H1 (cell line): Measurements from ENCODE around the gene DBNDD2. TPM values are rescaled to one million over a fixed set of nuclear protein-coding genes. Genes with fewer than 3 reads are reported as not detected.

Source experiments
- CTCF ChIA-PET: fragments of 300-600 bp; sonication (Branson Sonifier 250); formaldehyde crosslinking; loops from one replicate; lab custom pipeline; 2021; ENCODE audit not compliant: partially characterized antibody; lab: Charles Lee
- POLR2A ChIA-PET: fragments of 300-600 bp; sonication (Branson Sonifier 250); formaldehyde crosslinking; loops from one replicate; lab custom pipeline; 2021; ENCODE audit warnings: inconsistent platforms; ENCODE audit not compliant: partially characterized antibody; lab: Charles Lee
- DNase-seq, 2 experiments: peaks; one replicate each; pipeline versions ENCODE4 v3.0.0 to v3.0.0-alpha.2; 2010 to 2022; ENCODE audit warnings: low spot score in 2 of 2, low read depth in 1 of 2, mixed read lengths in 1 of 2
- FAIRE-seq: peaks from 2 replicates; lab custom pipeline; 2011; peaks lifted over from hg19 to GRCh38; lab: Jason Lieb, UNC
- H2AFZ ChIP-seq: 2 replicates; pipeline ENCODE4 v1.8.1; 2012; ENCODE audit warnings: low read length, inconsistent platforms
- H2AK5ac ChIP-seq: 2 replicates; pipeline ENCODE4 v1.6.1; 2013; ENCODE audit warnings: low read depth, low read length
- H2BK120ac ChIP-seq: replicated peaks from 2 replicates; pipeline ENCODE3; 2013; ENCODE audit warnings: low read depth, low read length, inconsistent platforms
- H2BK12ac ChIP-seq: 2 replicates; pipeline ENCODE4 v1.6.1; 2013; ENCODE audit warnings: low read depth, low read length
- H2BK15ac ChIP-seq: 2 replicates; pipeline ENCODE4 v1.6.1; 2013; ENCODE audit warnings: low read length
- H2BK20ac ChIP-seq: 2 replicates; pipeline ENCODE4 v1.6.1; 2013; ENCODE audit warnings: low read length
- H2BK5ac ChIP-seq: 2 replicates; pipeline ENCODE4 v1.6.1; 2013; ENCODE audit warnings: low read depth, low read length
- H3K14ac ChIP-seq: 2 replicates; pipeline ENCODE4 v1.6.1; 2013; ENCODE audit warnings: inconsistent platforms; ENCODE audit not compliant: insufficient read length
- H3K18ac ChIP-seq: 2 replicates; pipeline ENCODE4 v1.6.1; 2013; ENCODE audit warnings: low read length; ENCODE audit errors: extremely low read depth
- H3K23ac ChIP-seq: 2 replicates; pipeline ENCODE4 v1.6.1; 2013; ENCODE audit warnings: inconsistent platforms; ENCODE audit not compliant: insufficient read length
- H3K23me2 ChIP-seq: 2 replicates; pipeline ENCODE4 v1.6.1; 2013; ENCODE audit warnings: low read depth, low read length
- H3K27ac ChIP-seq: 2 replicates; pipeline ENCODE4 v1.6.1; 2011; ENCODE audit warnings: low read depth, low read length, inconsistent platforms
- H3K27me3 ChIP-seq, 4 experiments: replicated peaks in 1 of 4; 1 replicate in 1 of 4; 2 replicates in 3 of 4; pipeline versions ENCODE4 v1.6.1 to v1.8.1; 2011 to 2013; ENCODE audit warnings: low read length in 3 of 4, mild to moderate bottlenecking in 3 of 4, inconsistent platforms in 2 of 4, mixed read lengths in 2 of 4, moderate library complexity in 1 of 4; ENCODE audit not compliant: control insufficient read depth in 3 of 4, insufficient read depth in 3 of 4; ENCODE audit errors: extremely low read depth in 1 of 4
- H3K36me3 ChIP-seq, 4 experiments: 2 replicates each; pipeline versions ENCODE4 v1.6.1 to v1.8.1; 2011 to 2013; ENCODE audit warnings: mild to moderate bottlenecking in 4 of 4, low read length in 3 of 4, moderate library complexity in 2 of 4, control low read depth in 1 of 4, inconsistent platforms in 1 of 4; ENCODE audit not compliant: insufficient read depth in 4 of 4, control insufficient read depth in 2 of 4
- H3K4ac ChIP-seq: replicated peaks from 2 replicates; pipeline ENCODE3; 2013; ENCODE audit warnings: low read length, low read depth, mixed read lengths, inconsistent platforms; ENCODE audit not compliant: insufficient read length
- H3K4me1 ChIP-seq, 4 experiments: replicated peaks in 1 of 4; 1 replicate in 1 of 4; 2 replicates in 3 of 4; pipeline versions ENCODE4 v1.6.1 to v1.8.1; 2011 to 2013; ENCODE audit warnings: low read length in 3 of 4, inconsistent platforms in 2 of 4, mixed read lengths in 1 of 4; ENCODE audit not compliant: insufficient read depth in 4 of 4, control insufficient read depth in 3 of 4
- H3K4me2 ChIP-seq, 2 experiments: 2 replicates each; pipeline versions ENCODE4 v1.6.1 to v1.8.1; 2011 to 2013; ENCODE audit warnings: low read depth in 2 of 2, low read length in 2 of 2, control low read depth in 1 of 2, inconsistent platforms in 1 of 2, mild to moderate bottlenecking in 1 of 2; ENCODE audit not compliant: insufficient read depth in 1 of 2
- H3K4me3 ChIP-seq, 4 experiments: fragments of 200-600, 300-600 bp in 1 of 4; sonication (generic), shearing (Covaris generic), sonication (Bioruptor Twin) in 1 of 4; 2 replicates each; pipeline versions ENCODE4 v1.5.1 to v1.8.1; 2011 to 2016; ENCODE audit warnings: low read length in 4 of 4, low read depth in 3 of 4, control low read depth in 2 of 4, inconsistent platforms in 2 of 4, mild to moderate bottlenecking in 2 of 4, mixed read lengths in 1 of 4, moderate library complexity in 1 of 4; ENCODE audit not compliant: insufficient read depth in 2 of 4; ENCODE audit errors: extremely low read depth in 1 of 4
- H3K56ac ChIP-seq: replicated peaks from 2 replicates; pipeline ENCODE3; 2013; ENCODE audit warnings: low read depth, mild to moderate bottlenecking, mixed read lengths, low read length, inconsistent platforms; ENCODE audit not compliant: insufficient read length
- H3K79me1 ChIP-seq: 2 replicates; pipeline ENCODE4 v1.6.1; 2013; ENCODE audit warnings: low read depth, low read length, control low read depth
- H3K79me2 ChIP-seq, 2 experiments: 2 replicates each; pipeline versions ENCODE4 v1.6.1 to v1.8.1; 2012 to 2013; ENCODE audit warnings: low read length in 2 of 2, mild to moderate bottlenecking in 2 of 2, inconsistent platforms in 1 of 2; ENCODE audit not compliant: insufficient read depth in 2 of 2, control insufficient read depth in 1 of 2
- H3K9ac ChIP-seq, 4 experiments: replicated peaks in 1 of 4; 1 replicate in 1 of 4; 2 replicates in 3 of 4; pipeline versions ENCODE4 v1.6.1 to v1.8.1; 2011 to 2013; ENCODE audit warnings: low read depth in 3 of 4, low read length in 3 of 4, control low read depth in 2 of 4, mild to moderate bottlenecking in 2 of 4, moderate library complexity in 2 of 4, inconsistent platforms in 1 of 4; ENCODE audit errors: extremely low read depth in 1 of 4
- H3K9me3 ChIP-seq, 2 experiments: 2 replicates each; pipeline versions ENCODE4 v1.6.1 to v1.8.1; 2012 to 2013; ENCODE audit warnings: mild to moderate bottlenecking in 2 of 2, moderate library complexity in 2 of 2, control low read depth in 1 of 2, inconsistent platforms in 1 of 2, low read depth in 1 of 2, low read length in 1 of 2, mixed read lengths in 1 of 2; ENCODE audit not compliant: insufficient read depth in 2 of 2
- H4K20me1 ChIP-seq, 2 experiments: replicated peaks in 1 of 2; 2 replicates each; pipeline versions ENCODE3 to v1.8.1; 2011 to 2013; ENCODE audit warnings: inconsistent platforms in 2 of 2, low read length in 2 of 2, mild to moderate bottlenecking in 1 of 2; ENCODE audit not compliant: insufficient read depth in 2 of 2, control insufficient read depth in 1 of 2
- H4K5ac ChIP-seq: 2 replicates; pipeline ENCODE4 v1.6.1; 2013; ENCODE audit warnings: low read length, low read depth, mixed read lengths, inconsistent platforms; ENCODE audit not compliant: insufficient read length
- H4K8ac ChIP-seq: 2 replicates; pipeline ENCODE4 v1.8.0; 2013; ENCODE audit warnings: mild to moderate bottlenecking, moderate library complexity, low read length, inconsistent platforms; ENCODE audit not compliant: insufficient read depth; ENCODE audit errors: extremely low read depth
- H4K91ac ChIP-seq: replicated peaks from 2 replicates; pipeline ENCODE3; 2013; ENCODE audit warnings: low read length, mixed read lengths, inconsistent platforms; ENCODE audit not compliant: insufficient read length
- EZH2 ChIP-seq: fragments of 200-600 bp; sonication (generic); IDR thresholded peaks from 2 replicates; pipeline ENCODE4 v1.7.1; 2012; ENCODE audit warnings: low read depth, mild to moderate bottlenecking, moderate library complexity, low read length, inconsistent platforms; ENCODE audit not compliant: severe bottlenecking
- TEAD4 ChIP-seq: IDR thresholded peaks from 2 replicates; pipeline ENCODE4 v1.6.1; 2012; ENCODE audit warnings: low read depth, low read length, inconsistent platforms, mixed read lengths
- WGBS, 2 experiments: shearing (Covaris generic) in 1 of 2; methylation state at CpG; one replicate each; pipeline versions ENCODE4 v1.1.6 to v1.1.7; 2013 to 2015; ENCODE audit warnings: low lambda C conversion rate in 2 of 2, mixed read lengths in 2 of 2, inconsistent platforms in 1 of 2, low coverage in 1 of 2, missing lambda C conversion rate in 1 of 2; ENCODE audit not compliant: insufficient replicate concordance in 2 of 2, insufficient coverage in 1 of 2, insufficient read length in 1 of 2; ENCODE audit errors: extremely low coverage in 1 of 2, missing lambda C conversion rate in 1 of 2; 5-methylcytosine and 5-hydroxymethylcytosine counted together
- polyA plus RNA-seq, 7 experiments: library from polyadenylated mRNA; depleted of rRNA in 3 of 7; stranded (reverse) in 5 of 7; unstranded in 2 of 7; fragments of >200 nt in 5 of 7; fragments of 200-250 nt in 2 of 7; gene quantifications; 1 replicate in 5 of 7; 2 replicates in 1 of 7; 4 replicates in 1 of 7; pipeline versions ENCODE4 v1.2.1 to v1.2.3, GENCODE V29; 2011 to 2013; ENCODE audit warnings: missing spikeins in 2 of 7, mixed read lengths in 2 of 7
- total RNA-seq: library from RNA; stranded (reverse); fragmentation: NEBNext Ultra II Directional; extraction: Animal tissue kit (Norgen Biotek cat#: 25700); gene quantifications from 2 replicates; pipeline ENCODE4 v1.2.1, GENCODE V29; 2021

The DBNDD2 gene
- total and polyA plus RNA-seq, 2 of the 8 experiments (the other 6 are each of a cell fraction or from before 2014, with no cell fraction given) = 55.8 to 96.3 TPM

DNA sequence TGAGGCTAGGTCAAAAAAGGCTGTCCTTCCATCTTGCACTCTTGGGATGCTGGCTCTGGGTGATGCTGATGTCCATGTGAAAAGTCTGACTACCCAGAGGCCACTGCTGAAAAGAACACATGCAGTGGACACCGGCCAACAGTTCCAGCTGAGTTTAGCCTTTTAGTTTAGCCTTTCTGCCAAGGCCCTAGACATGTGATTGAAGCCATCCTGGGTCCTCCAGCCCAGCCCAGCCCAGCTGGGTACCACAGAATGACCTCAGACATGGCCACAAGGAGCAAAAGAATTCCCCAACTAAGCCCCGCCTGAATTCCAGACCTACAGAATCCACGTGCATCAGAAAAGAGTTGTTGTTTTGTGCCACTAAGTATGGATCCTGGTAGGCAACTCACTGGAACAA is 25.2 kb downstream of the DBNDD2 start:
- CTCF ChIA-PET = interaction anchor here (0.9 to 12.6 kb wide), 5 partner anchors 15 to 113 kb away, joined by 3 to 186 read pairs (median 129); partner anchors contain the start of gene PIGT

More for the DNA sequence above, 25.2 kb downstream of the DBNDD2 start:
- Histone ChIP-seq H3K79me1 (no peaks in the 10 kb centered on the region), H2AK5ac (no peak overlapping the region), H2AFZ (no peak overlapping the region), H3K56ac (no peak overlapping the region), H2BK120ac (no peak overlapping the region), H3K23me2 (no peaks in the 10 kb centered on the region), H2BK5ac (no peak overlapping the region), H3K4me2 (no peak overlapping the region), H4K8ac (no peak overlapping the region), H3K4me1 (no peaks in the 10 kb centered on the region), H3K9ac (no peak overlapping the region), H3K18ac (no peak overlapping the region), H3K79me2 (no peaks in the 10 kb centered on the region), H3K27ac (no peak overlapping the region), H4K20me1 (no peaks in the 10 kb centered on the region), H3K9me3 (no peaks in the 10 kb centered on the region), H3K4ac (no peak overlapping the region), H2BK20ac (no peak overlapping the region), H3K4me3 (no peak overlapping the region)
- no peak for FAIRE-seq
- 80% methylated on average over 3 of the region's 3 CpGs; no CpG with 5 or more reads in 1 of the 2 experiments for WGBS, 2 experiments
- POLR2A ChIA-PET = no interaction called here
- TF ChIP-seq EZH2 (no peak), TEAD4 (0 out of 2 replicates have a peak, but pooled peaks have one; percentile 20)
- TF ChIP-seq, all 59 proteins: peak for 1
- DNase-seq = no peak
- Histone ChIP-seq H4K91ac (no peak overlapping the region), H4K5ac (no peak overlapping the region), H3K36me3 (no peaks in the 10 kb centered on the region; a peak in 1 of 8 replicates), H3K27me3 (no peaks in the 10 kb centered on the region), H3K14ac (no peak overlapping the region), H2BK12ac (no peak overlapping the region), H3K23ac (no peak overlapping the region), H2BK15ac (no peak overlapping the region)
